HCT116 (cell line): ENCODE measurements around the gene USP36. TPM values are rescaled to one million over a fixed set of nuclear protein-coding genes. Genes with fewer than 3 reads are reported as not detected.
"Not testable (repeated sequence)": the region's sequence is repeated elsewhere in the genome, so short reads cannot be mapped to it uniquely, and the experiment has no call there.

ENCODE experiments used
- ATAC-seq: fragments of 200-7000 bp; cut with Tn5 transposase; 2 replicates; pipeline ENCODE4 v1.9.1; 2020; ENCODE audit warnings: mild to moderate bottlenecking, moderate library complexity
- BruUV-seq: library from RNA; stranded (reverse); fragments of 400-500 nt; replicated peaks from 2 replicates; lab custom pipeline; 2021; lab: Mats Ljungman, UMichigan
- CTCF ChIA-PET: fragments of 300-600 bp; sonication (Branson Sonifier 250); formaldehyde crosslinking; loops from one replicate; lab custom pipeline; 2021; ENCODE audit warnings: antibody characterized with exemption; lab: Charles Lee
- POLR2A ChIA-PET: fragments of 300-600, 350-600 bp; sonication (Branson Sonifier 250); formaldehyde crosslinking; loops from one replicate; lab custom pipeline; 2021; ENCODE audit warnings: antibody characterized with exemption; lab: Charles Lee
- RAD21 ChIA-PET, 2 experiments: fragments of 300-600 bp; sonication (Branson Sonifier 250); formaldehyde crosslinking; loops; one replicate each; lab custom pipeline; 2023; ENCODE audit warnings: low total read pairs in 2 of 2; ENCODE audit not compliant: uncharacterized antibody in 2 of 2, unreplicated experiment in 2 of 2, low non-redundant PET in 1 of 2; lab: Charles Lee
- DNase-seq: peaks from one replicate; pipeline ENCODE4 v3.0.0-alpha.2; 2010; ENCODE audit warnings: low read depth, low spot score
- H2AFZ ChIP-seq: fragments of 200-600 bp; shearing (Covaris generic), sonication (generic); 2 replicates; pipeline ENCODE4 v1.6.1; 2017; ENCODE audit warnings: low read depth, mixed run types, mixed read lengths, antibody characterized with exemption, low read length; ENCODE audit not compliant: poor library complexity, severe bottlenecking
- H3K27ac ChIP-seq: 2 replicates; pipeline ENCODE4 v1.5.1; 2012; ENCODE audit warnings: low read depth, low read length
- H3K27me3 ChIP-seq: fragments of 200-600 bp; sonication (generic); 2 replicates; pipeline ENCODE4 v1.6.1; 2016; ENCODE audit warnings: mixed run types, low read length, mixed read lengths; ENCODE audit not compliant: insufficient read depth
- H3K36me3 ChIP-seq, 2 experiments: fragments of 200-500 bp in 1 of 2; fragments of 200-600 bp in 1 of 2; sonication (Bioruptor generic) in 1 of 2; sonication (generic) in 1 of 2; 2 replicates each; pipeline versions ENCODE4 v1.5.1 to v1.6.1; 2014 to 2016; ENCODE audit warnings: low read length in 2 of 2, inconsistent platforms in 1 of 2, mixed read lengths in 1 of 2, mixed run types in 1 of 2; ENCODE audit not compliant: insufficient read depth in 2 of 2, control insufficient read depth in 1 of 2
- H3K4me1 ChIP-seq, 2 experiments: fragments of 200-600 bp in 1 of 2; sonication (generic) in 1 of 2; 2 replicates each; pipeline versions ENCODE4 v1.5.1 to v1.6.1; 2012 to 2017; ENCODE audit warnings: low read length in 2 of 2, inconsistent platforms in 1 of 2, mild to moderate bottlenecking in 1 of 2, mixed read lengths in 1 of 2, mixed run types in 1 of 2, moderate library complexity in 1 of 2; ENCODE audit not compliant: insufficient read depth in 2 of 2, control insufficient read depth in 1 of 2
- H3K4me2 ChIP-seq: fragments of 200-600 bp; sonication (generic); 2 replicates; pipeline ENCODE4 v1.6.1; 2017; ENCODE audit warnings: mixed run types, low read length, mixed read lengths
- H3K4me3 ChIP-seq, 2 experiments: fragments of 200-600 bp in 1 of 2; sonication (generic) in 1 of 2; replicated peaks in 1 of 2; 2 replicates each; pipeline ENCODE4 v1.5.1; 2011 to 2016; ENCODE audit warnings: low read length in 2 of 2, control low read depth in 1 of 2, low read depth in 1 of 2, mild to moderate bottlenecking in 1 of 2, mixed read lengths in 1 of 2, mixed run types in 1 of 2
- H3K79me2 ChIP-seq: fragments of 200-600 bp; sonication (generic); 2 replicates; pipeline ENCODE4 v1.6.1; 2017; ENCODE audit warnings: mild to moderate bottlenecking, mixed run types, low read length, moderate library complexity, mixed read lengths; ENCODE audit not compliant: insufficient read depth
- H3K9ac ChIP-seq: fragments of 200-600 bp; sonication (generic); 2 replicates; pipeline ENCODE4 v1.6.1; 2016; ENCODE audit warnings: low read length, mixed read lengths
- H3K9me2 ChIP-seq: fragments of 200-600 bp; sonication (generic), shearing (Covaris generic); 2 replicates; pipeline ENCODE4 v1.6.1; 2017; ENCODE audit warnings: mixed run types, mild to moderate bottlenecking, moderate library complexity; ENCODE audit not compliant: insufficient read depth
- H3K9me3 ChIP-seq, 2 experiments: fragments of 200-500 bp in 1 of 2; fragments of 200-600 bp in 1 of 2; sonication (Bioruptor generic) in 1 of 2; sonication (generic) in 1 of 2; 2 replicates each; pipeline ENCODE4 v1.6.1; 2014 to 2017; ENCODE audit warnings: low read length in 2 of 2, mixed read lengths in 2 of 2, inconsistent platforms in 1 of 2, low read depth in 1 of 2, mild to moderate bottlenecking in 1 of 2, mixed run types in 1 of 2, moderate library complexity in 1 of 2; ENCODE audit not compliant: control insufficient read depth in 1 of 2, insufficient read depth in 1 of 2
- H4K20me1 ChIP-seq: fragments of 200-600 bp; sonication (generic), shearing (Covaris generic); 2 replicates; pipeline ENCODE4 v1.6.1; 2017; ENCODE audit warnings: mixed run types, mild to moderate bottlenecking, moderate library complexity; ENCODE audit not compliant: insufficient read depth
- CBX3 ChIP-seq: IDR thresholded peaks from 2 replicates; pipeline ENCODE4 v1.6.1; 2012; ENCODE audit warnings: low read depth
- intact Hi-C: fragments of 100-400 bp; cut with micrococcal nuclease; formaldehyde crosslinking; loops from 2 replicates; pipeline ENCODE4 v1.10.0; 2022
- total RNA-seq: library from RNA; stranded (reverse); gene quantifications from one replicate; pipeline ENCODE4 v1.2.1, GENCODE V29; 2021; ENCODE audit not compliant: unreplicated experiment

The USP36 gene
- total RNA-seq, 1 experiment from 2014 or later, result 104 TPM

DNA sequence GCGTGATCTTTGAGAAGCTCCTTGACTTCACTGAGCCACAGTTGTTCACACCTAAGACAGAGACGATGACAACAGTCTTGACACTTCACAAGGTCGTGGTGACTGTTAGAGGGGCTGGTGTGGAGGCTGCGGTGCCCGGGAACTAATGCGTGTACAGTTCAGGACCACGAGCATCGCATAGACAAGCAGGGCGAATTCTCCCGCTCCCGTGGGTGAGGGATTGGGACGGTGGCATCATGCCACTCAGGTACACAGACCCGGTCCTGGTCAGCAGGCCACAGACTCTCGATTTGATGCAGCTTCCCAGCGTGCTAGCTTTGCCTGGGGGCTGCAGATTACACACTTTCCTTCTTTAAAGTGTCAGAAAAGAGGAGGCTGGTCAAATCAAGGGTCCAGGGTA, 37.6 kb upstream of the USP36 start:
- Histone ChIP-seq H3K4me1 (peaks cover 27 to 78% of the 10 kb centered on the region in 2 experiments), H3K79me2 (peaks cover 15% of the 10 kb centered on the region; the same call in 1 of the 2 replicates), H3K9me2 (no peaks in the 10 kb centered on the region), H3K36me3 (no peaks in the 10 kb centered on the region), H3K27me3 (no peaks in the 10 kb centered on the region), H3K9ac (no peak overlapping the region), H4K20me1 (no peaks in the 10 kb centered on the region), H3K27ac (no peak overlapping the region), H2AFZ (no peak overlapping the region), H3K9me3 (no peaks in the 10 kb centered on the region), H3K4me3 (no peak overlapping the region), H3K4me2 (no peak overlapping the region)
- no peak for ATAC-seq
- RAD21 ChIA-PET, result no interaction called here
- no peak for DNase-seq
- BruUV-seq, result no TSS peak
- CTCF ChIA-PET, result interaction anchor here (6.0 kb wide), 1 partner anchor 12 kb away, joined by 55 read pairs; no protein-coding TSS in a partner anchor
- no peak for TF ChIP-seq CBX3
- POLR2A ChIA-PET, result no interaction called here
- intact Hi-C loops, result no loop called here

DNA sequence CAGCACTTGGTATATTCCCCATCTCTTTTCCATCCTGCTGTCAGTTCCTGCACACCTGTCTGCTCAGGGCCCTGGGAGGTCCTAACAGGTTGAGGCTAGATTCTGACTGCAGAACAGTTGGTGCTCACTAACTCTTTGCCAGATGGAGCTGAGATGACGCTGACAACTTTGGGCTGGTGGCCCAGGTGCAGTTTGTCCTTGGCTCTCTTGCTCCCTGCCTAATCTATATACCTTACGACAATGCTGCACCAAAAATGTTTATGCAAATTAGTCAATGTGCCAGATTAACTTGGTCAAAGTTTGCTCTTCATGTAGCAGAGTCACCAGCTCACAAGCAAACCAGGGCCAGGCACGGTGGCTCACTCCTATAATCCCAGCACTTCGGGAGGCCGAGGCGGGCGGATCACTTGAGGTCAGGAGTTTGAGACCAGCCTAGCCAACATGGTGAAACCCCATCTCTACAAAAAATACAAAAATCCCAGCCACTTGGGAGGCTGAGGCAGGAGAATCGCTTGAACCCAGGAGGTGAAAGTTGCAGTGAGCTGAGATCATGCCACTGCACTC, 36.4 kb upstream of the USP36 start:
- H3K9me3 ChIP-seq, DNase-seq, intact Hi-C loops, H3K4me3 ChIP-seq, H3K4me2 ChIP-seq, H3K9me2 ChIP-seq, H3K9ac ChIP-seq, H3K27me3 ChIP-seq, POLR2A ChIA-PET, BruUV-seq, H3K79me2 ChIP-seq, H3K27ac ChIP-seq, H2AFZ ChIP-seq, H4K20me1 ChIP-seq, H3K36me3 ChIP-seq, ATAC-seq: not testable (repeated sequence)
- H3K4me1 ChIP-seq, result peaks cover 15 to 74% of the 10 kb centered on the region in 2 experiments
- ChIA-PET CTCF (interaction anchor here (6.0 kb wide), 1 partner anchor 11 kb away, joined by 55 read pairs; no protein-coding TSS in a partner anchor), RAD21 (interaction anchor here in 1 of 2 experiments (1.9 kb wide), 1 partner anchor 11 kb away, joined by 6 read pairs; no protein-coding TSS in a partner anchor)
